ENCODE measurements around the gene RAI1.

RAI1 gene

GRCh38 chr17:17758941-17759563 lies 77.8 kb downstream of the RAI1 start:
- no peak for TF ChIP-seq CTCF (IDR thresholded peaks at IDR 0.05; ENCODE audit: low read depth, low read length)
- in situ Hi-C loops (cut with HindIII; ENCODE audit: low sequenced_read_pairs) = no loop called here
- no peak overlapping the region for H3K4me3 ChIP-seq (ENCODE audit: low read depth, low read length)
- no peak for DNase-seq (ENCODE audit: low read depth, low spot score)

- in situ Hi-C loops (cut with HindIII; ENCODE audit: low sequenced_read_pairs) = no loop called here
- no peak for TF ChIP-seq CTCF (IDR thresholded peaks at IDR 0.05; ENCODE audit: low read depth, low read length)
- no peak for DNase-seq (ENCODE audit: low read depth, low spot score)
Observed at GRCh38 chr17:17760350-17760749, 79.1 kb downstream of the RAI1 start.

GRCh38 chr17:17760872-17761550 lies 79.8 kb downstream of the RAI1 start:
- TF ChIP-seq CTCF (IDR thresholded peaks at IDR 0.05; ENCODE audit: low read depth, low read length) = no peak
- DNase-seq (ENCODE audit: low read depth, low spot score) = no peak
- H3K4me3 ChIP-seq (ENCODE audit: low read depth, low read length) = no peak overlapping the region
- in situ Hi-C loops (cut with HindIII; ENCODE audit: low sequenced_read_pairs) = no loop called here

More at GRCh38 chr17:17760350-17760749, 79.1 kb downstream of the RAI1 start:
- no peak overlapping the region for H3K4me3 ChIP-seq (ENCODE audit: low read depth, low read length)

GRCh38 chr17:17761894-17762743 lies 80.9 kb downstream of the RAI1 start:
- no peak for TF ChIP-seq CTCF (IDR thresholded peaks at IDR 0.05; ENCODE audit: low read depth, low read length)
- in situ Hi-C loops (cut with HindIII; ENCODE audit: low sequenced_read_pairs) = no loop called here
- DNase-seq (ENCODE audit: low read depth, low spot score) = no peak
- no peak overlapping the region for H3K4me3 ChIP-seq (ENCODE audit: low read depth, low read length)

GRCh38 chr17:17762744-17763105 lies 81.5 kb downstream of the RAI1 start:
- TF ChIP-seq CTCF (IDR thresholded peaks at IDR 0.05; ENCODE audit: low read depth, low read length) = no peak
- H3K4me3 ChIP-seq (ENCODE audit: low read depth, low read length) = no peak overlapping the region
- DNase-seq (ENCODE audit: low read depth, low spot score) = no peak
- in situ Hi-C loops (cut with HindIII; ENCODE audit: low sequenced_read_pairs) = no loop called here

- TF ChIP-seq CTCF (IDR thresholded peaks at IDR 0.05; ENCODE audit: low read depth, low read length) = no peak
- in situ Hi-C loops (cut with HindIII; ENCODE audit: low sequenced_read_pairs) = no loop called here
- no peak overlapping the region for H3K4me3 ChIP-seq (ENCODE audit: low read depth, low read length)
- no peak for DNase-seq (ENCODE audit: low read depth, low spot score)
Observed at GRCh38 chr17:17763136-17763535, 81.9 kb downstream of the RAI1 start.
